Natural killer cell (primary cell): Measurements from ENCODE around the gene MKRN2. TPM values are rescaled to one million over a fixed set of nuclear protein-coding genes. Genes with fewer than 3 reads are reported as not detected.

Experiments used
- ATAC-seq, 3 donors: fragments of 150-1000 bp in 2 of 3; fragments of 200-7000 bp in 1 of 3; cut with Tn5 transposase; 1 replicate in 1 of 3; 2 replicates in 2 of 3; pipeline ENCODE4 v1.10.0; 2021; ENCODE audit warnings: mild to moderate bottlenecking in 2 of 3, moderate library complexity in 2 of 3
- DNase-seq, 2 donors: peaks; one replicate each; pipeline versions ENCODE4 v3.0.0 to v3.0.0-alpha.2; 2013 to 2021; ENCODE audit warnings: mixed read lengths in 1 of 2
- H3K27ac ChIP-seq: one replicate; pipeline ENCODE4 v1.5.1; 2013; ENCODE audit warnings: mild to moderate bottlenecking, low read length
- H3K27me3 ChIP-seq: one replicate; pipeline ENCODE4 v1.6.1; 2013; ENCODE audit warnings: low read length; ENCODE audit not compliant: control insufficient read depth, insufficient read depth
- H3K36me3 ChIP-seq: one replicate; pipeline ENCODE4 v1.6.1; 2013; ENCODE audit warnings: low read length; ENCODE audit not compliant: control insufficient read depth, insufficient read depth
- H3K4me1 ChIP-seq: one replicate; pipeline ENCODE4 v1.6.1; 2013; ENCODE audit warnings: low read length; ENCODE audit not compliant: control insufficient read depth, insufficient read depth
- H3K4me3 ChIP-seq: one replicate; pipeline ENCODE4 v1.5.1; 2013; ENCODE audit warnings: low read length
- H3K9me3 ChIP-seq: one replicate; pipeline ENCODE4 v1.6.1; 2013; ENCODE audit warnings: low read length; ENCODE audit not compliant: control insufficient read depth, insufficient read depth
- H3K27ac Mint-ChIP-seq, 2 donors: one replicate each; pipeline ENCODE4 v1.8.0; 2022; ENCODE audit warnings: mild to moderate bottlenecking in 2 of 2, mixed read lengths in 2 of 2, moderate library complexity in 1 of 2
- H3K27me3 Mint-ChIP-seq, 2 donors: one replicate each; pipeline ENCODE4 v1.8.0; 2022; ENCODE audit warnings: low read depth in 2 of 2, mixed read lengths in 2 of 2
- H3K36me3 Mint-ChIP-seq: one replicate; pipeline ENCODE4 v1.8.0; 2022; ENCODE audit warnings: mixed read lengths
- H3K4me1 Mint-ChIP-seq, 2 donors: one replicate each; pipeline ENCODE4 v1.8.0; 2022; ENCODE audit warnings: mixed read lengths in 2 of 2
- H3K4me3 Mint-ChIP-seq: one replicate; pipeline ENCODE4 v1.8.0; 2022; ENCODE audit warnings: mild to moderate bottlenecking, moderate library complexity, mixed read lengths
- H3K9me3 Mint-ChIP-seq, 2 donors: one replicate each; pipeline ENCODE4 v1.8.0; 2022; ENCODE audit warnings: mixed read lengths in 2 of 2
- WGBS: methylation state at CpG from one replicate; pipeline ENCODE4 v1.1.7; 2013; ENCODE audit warnings: missing lambda C conversion rate; ENCODE audit not compliant: insufficient coverage; 5-methylcytosine and 5-hydroxymethylcytosine counted together
- intact Hi-C: fragments of 100-400 bp; cut with micrococcal nuclease; formaldehyde crosslinking; loops from one replicate; pipeline ENCODE4 v1.14.2; 2022
- total RNA-seq, 4 donors: library from RNA; stranded (reverse); fragments of 120-200 nt in 1 of 4; gene quantifications; one replicate each; pipeline versions ENCODE4 v1.2.3 to v1.2.4, GENCODE V29; 2013 to 2022
- TF ChIP-seq, protein P1 (sequence below): fragments of 200-600 bp; IDR thresholded peaks from one replicate; pipeline ENCODE4 v1.8.0; 2022; ENCODE audit warnings: antibody characterized with exemption

MKRN2 gene
- total RNA-seq, 3 donors from 2014 or later (not counting 1 experiment from before 2014, with no cell fraction given): 23.9 to 31.7 (median 29.4) TPM

DNA sequence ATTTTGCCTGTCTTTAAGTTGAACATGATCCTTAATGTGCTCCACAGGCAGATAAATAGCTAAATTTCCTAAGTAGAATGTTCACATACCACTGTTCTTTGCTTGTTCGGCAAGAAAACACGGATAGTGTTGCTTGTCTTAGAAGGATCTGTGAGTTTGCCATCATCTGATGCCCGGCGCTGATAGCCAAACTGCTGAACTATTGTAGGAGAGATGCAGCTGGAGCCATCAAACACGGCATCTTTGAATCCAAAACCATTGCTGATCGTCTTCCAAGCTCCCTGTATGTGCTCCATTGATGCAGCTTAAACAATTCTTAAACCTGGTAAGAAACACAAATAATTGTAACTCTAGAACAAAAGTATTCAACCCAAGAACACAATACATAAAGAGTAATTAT lies 61.5 kb downstream of the MKRN2 start:
- Histone ChIP-seq H3K4me3 (no peak overlapping the region), H3K36me3 (peaks cover 25% of the 10 kb centered on the region), H3K27ac (no peak overlapping the region), H3K27me3 (no peaks in the 10 kb centered on the region), H3K4me1 (peaks cover 3% of the 10 kb centered on the region), H3K9me3 (no peaks in the 10 kb centered on the region)
- no peaks in the 10 kb centered on the region for H3K27me3 Mint-ChIP-seq
- 96% methylated on average over 6 of the region's 6 CpGs for whole genome bisulfite sequencing
- intact Hi-C loops: no loop called here
- DNase-seq (no peak), ATAC-seq (no peak)
- H3K36me3 Mint-ChIP-seq: no peaks in the 10 kb centered on the region
- H3K4me1 Mint-ChIP-seq: peaks cover 30 to 52% of the 10 kb centered on the region in 2 donors
- H3K27ac Mint-ChIP-seq: no peak overlapping the region
- H3K9me3 Mint-ChIP-seq: no peaks in the 10 kb centered on the region
- TF ChIP-seq, protein P1, sequence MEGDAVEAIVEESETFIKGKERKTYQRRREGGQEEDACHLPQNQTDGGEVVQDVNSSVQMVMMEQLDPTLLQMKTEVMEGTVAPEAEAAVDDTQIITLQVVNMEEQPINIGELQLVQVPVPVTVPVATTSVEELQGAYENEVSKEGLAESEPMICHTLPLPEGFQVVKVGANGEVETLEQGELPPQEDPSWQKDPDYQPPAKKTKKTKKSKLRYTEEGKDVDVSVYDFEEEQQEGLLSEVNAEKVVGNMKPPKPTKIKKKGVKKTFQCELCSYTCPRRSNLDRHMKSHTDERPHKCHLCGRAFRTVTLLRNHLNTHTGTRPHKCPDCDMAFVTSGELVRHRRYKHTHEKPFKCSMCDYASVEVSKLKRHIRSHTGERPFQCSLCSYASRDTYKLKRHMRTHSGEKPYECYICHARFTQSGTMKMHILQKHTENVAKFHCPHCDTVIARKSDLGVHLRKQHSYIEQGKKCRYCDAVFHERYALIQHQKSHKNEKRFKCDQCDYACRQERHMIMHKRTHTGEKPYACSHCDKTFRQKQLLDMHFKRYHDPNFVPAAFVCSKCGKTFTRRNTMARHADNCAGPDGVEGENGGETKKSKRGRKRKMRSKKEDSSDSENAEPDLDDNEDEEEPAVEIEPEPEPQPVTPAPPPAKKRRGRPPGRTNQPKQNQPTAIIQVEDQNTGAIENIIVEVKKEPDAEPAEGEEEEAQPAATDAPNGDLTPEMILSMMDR: no peak
- H3K4me3 Mint-ChIP-seq: no peak overlapping the region

DNA sequence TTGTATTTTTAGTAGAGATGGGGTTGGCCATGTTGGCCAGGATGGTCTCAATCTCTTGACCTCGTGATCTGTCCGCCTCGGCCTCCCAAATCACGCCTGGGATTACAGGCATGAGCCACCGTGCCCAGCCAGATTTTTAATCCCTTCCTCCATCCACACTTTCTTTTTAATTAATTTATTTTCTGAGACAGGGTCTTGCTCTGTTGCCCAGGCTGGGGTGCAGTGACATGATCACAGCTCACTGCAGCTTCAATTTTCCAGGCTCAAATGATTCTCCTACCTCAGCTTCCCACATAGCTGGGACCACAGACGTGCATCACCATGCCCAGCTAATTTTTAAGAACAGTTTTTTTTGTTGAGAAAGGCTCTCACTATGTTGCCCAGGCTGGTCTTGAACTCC lies 63.4 kb downstream of the MKRN2 start:
- Histone ChIP-seq H3K27me3 (no peaks in the 10 kb centered on the region), H3K4me3 (no peak overlapping the region), H3K27ac (no peak overlapping the region), H3K36me3 (peaks cover 20% of the 10 kb centered on the region), H3K9me3 (no peaks in the 10 kb centered on the region), H3K4me1 (peaks cover 2% of the 10 kb centered on the region)
- no peaks in the 10 kb centered on the region for H3K36me3 Mint-ChIP-seq
- no peaks in the 10 kb centered on the region for H3K9me3 Mint-ChIP-seq
- H3K4me1 Mint-ChIP-seq: peaks cover 37 to 51% of the 10 kb centered on the region in 2 donors
- TF ChIP-seq, protein P1: no peak
- WGBS: over 99% methylated on average over 6 of the region's 6 CpGs
- intact Hi-C loops: no loop called here
- no peak overlapping the region for H3K27ac Mint-ChIP-seq
- ATAC-seq: no peak
- no peak overlapping the region for H3K4me3 Mint-ChIP-seq
- DNase-seq: no peak
- H3K27me3 Mint-ChIP-seq: no peaks in the 10 kb centered on the region

DNA sequence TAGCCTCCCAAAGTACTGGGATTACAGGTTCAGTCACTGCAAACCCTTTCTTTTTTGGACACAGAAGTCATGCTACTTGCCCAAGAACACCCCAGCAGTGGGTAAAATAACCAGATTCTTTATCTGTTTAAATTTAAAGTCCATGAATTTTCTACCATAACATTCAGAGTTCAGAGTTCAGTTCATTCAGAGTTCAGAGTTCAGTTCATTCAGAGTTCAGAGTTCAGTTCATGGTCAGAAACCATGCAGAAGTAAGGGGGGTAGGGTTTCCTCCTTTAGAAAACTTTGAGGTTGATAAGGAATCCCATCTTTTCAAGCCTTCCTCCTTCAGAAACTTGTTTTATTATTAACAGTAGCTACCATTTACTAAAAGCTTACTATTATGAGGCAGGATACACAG lies 63.8 kb downstream of the MKRN2 start:
- peak overlapping the region in 1 of 2 donors; percentile 73 for H3K27ac Mint-ChIP-seq
- no peak for DNase-seq
- Histone ChIP-seq H3K9me3 (no peaks in the 10 kb centered on the region), H3K4me3 (no peak overlapping the region), H3K36me3 (peaks cover 16% of the 10 kb centered on the region), H3K27ac (no peak overlapping the region), H3K27me3 (no peaks in the 10 kb centered on the region), H3K4me1 (peaks cover 3% of the 10 kb centered on the region)
- peaks cover 41 to 53% of the 10 kb centered on the region in 2 donors for H3K4me1 Mint-ChIP-seq
- intact Hi-C loops: no loop called here
- H3K9me3 Mint-ChIP-seq: no peaks in the 10 kb centered on the region
- no peaks in the 10 kb centered on the region for H3K36me3 Mint-ChIP-seq
- TF ChIP-seq, protein P1: no peak
- no peaks in the 10 kb centered on the region for H3K27me3 Mint-ChIP-seq
- no peak overlapping the region for H3K4me3 Mint-ChIP-seq
- no peak for ATAC-seq

DNA sequence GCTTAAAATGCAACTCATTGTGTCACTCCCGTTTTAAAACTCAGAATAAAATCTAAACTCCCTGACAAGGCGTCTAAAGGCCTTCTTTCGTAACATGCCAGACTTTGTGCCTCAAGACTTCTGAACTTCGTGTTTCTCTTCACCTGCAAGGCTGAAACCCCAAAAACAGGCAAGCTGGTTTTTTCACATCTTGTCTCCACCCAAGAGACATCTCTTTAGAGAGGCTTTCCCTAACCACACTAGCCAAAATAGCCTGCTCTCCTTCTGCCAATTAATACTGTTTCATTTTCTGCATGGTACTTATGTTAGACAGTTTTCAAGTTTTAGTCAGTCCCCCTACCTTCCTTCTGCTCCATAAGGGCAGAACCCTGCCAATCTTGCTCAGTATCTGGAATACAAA lies 65.4 kb downstream of the MKRN2 start:
- Histone ChIP-seq H3K36me3 (peaks cover 4% of the 10 kb centered on the region), H3K4me3 (no peak overlapping the region), H3K4me1 (peaks cover 11% of the 10 kb centered on the region), H3K27me3 (no peaks in the 10 kb centered on the region), H3K9me3 (no peaks in the 10 kb centered on the region), H3K27ac (no peak overlapping the region)
- Mint-ChIP-seq H3K27me3 (no peaks in the 10 kb centered on the region), H3K9me3 (no peaks in the 10 kb centered on the region), H3K4me3 (no peak overlapping the region), H3K4me1 (peaks cover 43 to 53% of the 10 kb centered on the region in 2 donors), H3K36me3 (no peaks in the 10 kb centered on the region), H3K27ac (peak overlapping the region; percentile 60 to 73)
- DNase-seq (no peak), ATAC-seq (no peak)
- WGBS: 73% methylated on average over 4 of the region's 4 CpGs
- TF ChIP-seq, protein P1: no peak
- intact Hi-C loops: no loop called here
